Smooth muscle cell (in vitro differentiated cells): ENCODE data around the gene UBE3C. TPM values are rescaled to one million over a fixed set of nuclear protein-coding genes. Genes with fewer than 3 reads are reported as not detected.

Experiments
- DNase-seq: peaks from one replicate; lab custom pipeline; 2025; ENCODE audit not compliant: unreplicated experiment; lab: John Stamatoyannopoulos, UW
- H2AFZ ChIP-seq: fragments of 200-600 bp; sonication (generic); 2 replicates; pipeline ENCODE4 v1.6.0; 2016; ENCODE audit warnings: antibody characterized with exemption, low read depth, mild to moderate bottlenecking
- H3F3A ChIP-seq: fragments of 200-600 bp; sonication (generic); 2 replicates; pipeline ENCODE4 v1.6.0; 2017; ENCODE audit warnings: antibody characterized with exemption, low read depth
- H3K27ac ChIP-seq: fragments of 200-600 bp; sonication (generic); 2 replicates; pipeline ENCODE4 v1.5.1; 2016; ENCODE audit warnings: low read depth, mild to moderate bottlenecking
- H3K27me3 ChIP-seq: fragments of 200-600 bp; sonication (generic); 2 replicates; pipeline ENCODE4 v1.6.1; 2016; ENCODE audit warnings: low read depth, mild to moderate bottlenecking
- H3K36me3 ChIP-seq: fragments of 200-600 bp; sonication (generic); 2 replicates; pipeline ENCODE4 v1.5.1; 2016; ENCODE audit warnings: low read depth
- H3K4me1 ChIP-seq: fragments of 200-600 bp; sonication (generic); 2 replicates; pipeline ENCODE4 v1.5.1; 2016; ENCODE audit warnings: low read depth
- H3K4me2 ChIP-seq: fragments of 200-600 bp; sonication (generic); 2 replicates; pipeline ENCODE4 v1.6.0; 2016; ENCODE audit warnings: mild to moderate bottlenecking
- H3K4me3 ChIP-seq: fragments of 200-600 bp; sonication (generic); 2 replicates; pipeline ENCODE4 v1.5.1; 2016; ENCODE audit warnings: mild to moderate bottlenecking
- H3K79me2 ChIP-seq: fragments of 200-600 bp; sonication (generic); 2 replicates; pipeline ENCODE4 v1.6.0; 2016; ENCODE audit warnings: low read depth, mild to moderate bottlenecking
- H3K9ac ChIP-seq: fragments of 200-600 bp; sonication (generic); 2 replicates; pipeline ENCODE4 v1.6.0; 2016; ENCODE audit warnings: low read depth
- H3K9me3 ChIP-seq: fragments of 200-600 bp; sonication (generic); replicated peaks from 2 replicates; pipeline ENCODE4 v1.5.1; 2016; ENCODE audit warnings: low read depth
- H4K20me1 ChIP-seq: fragments of 200-600 bp; sonication (generic); 2 replicates; pipeline ENCODE4 v1.6.0; 2016; ENCODE audit warnings: low read depth
- WGBS: methylation state at CpG from one replicate; pipeline ENCODE4 v1.1.7; 2016; ENCODE audit warnings: low lambda C conversion rate; 5-methylcytosine and 5-hydroxymethylcytosine counted together
- polyA plus RNA-seq: library from polyadenylated mRNA; unstranded; fragments of >200 nt; fragmentation: Nextera tagmentation; extraction: Ambion mirVana; gene quantifications from 2 replicates; pipeline ENCODE4 v1.2.1, GENCODE V29; 2016
- total RNA-seq: library from RNA; depleted of rRNA; stranded (reverse); fragments of >200 nt; gene quantifications from 2 replicates; pipeline ENCODE4 v1.2.3, GENCODE V29; 2014
- TF ChIP-seq, protein P1 (sequence below): fragments of 200-600 bp; sonication (generic); IDR thresholded peaks from 2 replicates; pipeline ENCODE4 v1.5.1; 2017; ENCODE audit warnings: borderline replicate concordance, mild to moderate bottlenecking, antibody characterized with exemption; ENCODE audit not compliant: insufficient read depth, poor library complexity, severe bottlenecking

Gene UBE3C
- total and polyA plus RNA-seq, 2 experiments from 2014 or later = 16.3 to 43.1 TPM

DNA sequence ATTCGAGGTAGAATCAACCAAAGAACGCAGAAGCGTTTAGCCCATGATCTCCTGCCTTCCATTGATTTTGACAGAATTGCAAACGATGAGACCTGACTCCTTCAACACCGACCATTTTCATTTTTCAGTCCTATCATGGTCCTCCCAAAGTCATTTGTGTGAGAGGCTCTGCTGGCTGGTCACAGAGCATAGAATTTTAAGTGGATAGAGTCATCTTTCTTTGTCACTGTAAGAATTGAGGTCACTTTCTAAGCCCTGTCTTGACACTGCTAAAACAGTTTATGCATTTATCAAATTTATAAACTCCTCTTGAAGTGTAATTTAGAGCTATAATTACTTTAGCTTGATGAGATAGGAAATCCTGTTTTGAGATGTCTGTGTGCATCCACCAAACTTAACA is 72.0 kb downstream of the UBE3C start:
- H3K27ac ChIP-seq = no peak overlapping the region
- 100% methylated on average over 5 of the region's 5 CpGs for WGBS
- no peak for DNase-seq
- H3K9me3 ChIP-seq = no peaks in the 10 kb centered on the region
- TF ChIP-seq, protein P1, sequence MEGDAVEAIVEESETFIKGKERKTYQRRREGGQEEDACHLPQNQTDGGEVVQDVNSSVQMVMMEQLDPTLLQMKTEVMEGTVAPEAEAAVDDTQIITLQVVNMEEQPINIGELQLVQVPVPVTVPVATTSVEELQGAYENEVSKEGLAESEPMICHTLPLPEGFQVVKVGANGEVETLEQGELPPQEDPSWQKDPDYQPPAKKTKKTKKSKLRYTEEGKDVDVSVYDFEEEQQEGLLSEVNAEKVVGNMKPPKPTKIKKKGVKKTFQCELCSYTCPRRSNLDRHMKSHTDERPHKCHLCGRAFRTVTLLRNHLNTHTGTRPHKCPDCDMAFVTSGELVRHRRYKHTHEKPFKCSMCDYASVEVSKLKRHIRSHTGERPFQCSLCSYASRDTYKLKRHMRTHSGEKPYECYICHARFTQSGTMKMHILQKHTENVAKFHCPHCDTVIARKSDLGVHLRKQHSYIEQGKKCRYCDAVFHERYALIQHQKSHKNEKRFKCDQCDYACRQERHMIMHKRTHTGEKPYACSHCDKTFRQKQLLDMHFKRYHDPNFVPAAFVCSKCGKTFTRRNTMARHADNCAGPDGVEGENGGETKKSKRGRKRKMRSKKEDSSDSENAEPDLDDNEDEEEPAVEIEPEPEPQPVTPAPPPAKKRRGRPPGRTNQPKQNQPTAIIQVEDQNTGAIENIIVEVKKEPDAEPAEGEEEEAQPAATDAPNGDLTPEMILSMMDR = no peak
- H3K36me3 ChIP-seq = peaks cover 10% of the 10 kb centered on the region
- H3K4me3 ChIP-seq = no peak overlapping the region
- no peaks in the 10 kb centered on the region for H3K4me1 ChIP-seq
- no peaks in the 10 kb centered on the region for H3F3A ChIP-seq
- no peaks in the 10 kb centered on the region for H3K27me3 ChIP-seq
- H3K4me2 ChIP-seq = no peak overlapping the region
- no peaks in the 10 kb centered on the region for H3K79me2 ChIP-seq
- peaks cover 15% of the 10 kb centered on the region for H4K20me1 ChIP-seq
- no peak overlapping the region for H2AFZ ChIP-seq
- H3K9ac ChIP-seq = no peak overlapping the region

DNA sequence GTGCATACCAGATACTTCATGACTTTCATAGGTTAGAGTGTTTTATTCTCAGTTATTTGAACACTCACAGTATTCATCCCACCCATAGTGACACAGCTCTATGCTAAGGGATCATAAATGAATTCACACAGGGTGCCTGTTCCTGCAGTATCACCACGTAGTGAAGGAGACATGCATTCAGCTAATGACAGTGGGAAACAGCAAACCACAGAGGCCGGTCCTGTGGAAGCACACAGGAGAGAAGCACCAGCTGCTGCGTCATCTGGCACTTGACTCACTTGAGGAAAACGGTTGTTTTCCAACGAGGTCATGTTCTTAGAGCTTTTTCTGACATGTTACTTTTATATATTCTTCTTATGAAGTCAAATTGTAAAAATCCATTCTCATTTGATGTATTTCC is 73.0 kb downstream of the UBE3C start:
- no peaks in the 10 kb centered on the region for H3K79me2 ChIP-seq
- no peak for DNase-seq
- TF ChIP-seq, protein P1 = no peak
- peaks cover 10% of the 10 kb centered on the region for H3K36me3 ChIP-seq
- no peaks in the 10 kb centered on the region for H3K9me3 ChIP-seq
- H2AFZ ChIP-seq = no peak overlapping the region
- no peak overlapping the region for H3K9ac ChIP-seq
- H3K4me3 ChIP-seq = no peak overlapping the region
- no peaks in the 10 kb centered on the region for H3F3A ChIP-seq
- no peaks in the 10 kb centered on the region for H3K4me1 ChIP-seq
- H3K27ac ChIP-seq = peak overlapping the region; percentile 6
- H4K20me1 ChIP-seq = peaks cover 15% of the 10 kb centered on the region
- no peak overlapping the region for H3K4me2 ChIP-seq
- 75% methylated on average over 5 of the region's 5 CpGs for WGBS
- H3K27me3 ChIP-seq = no peaks in the 10 kb centered on the region

DNA sequence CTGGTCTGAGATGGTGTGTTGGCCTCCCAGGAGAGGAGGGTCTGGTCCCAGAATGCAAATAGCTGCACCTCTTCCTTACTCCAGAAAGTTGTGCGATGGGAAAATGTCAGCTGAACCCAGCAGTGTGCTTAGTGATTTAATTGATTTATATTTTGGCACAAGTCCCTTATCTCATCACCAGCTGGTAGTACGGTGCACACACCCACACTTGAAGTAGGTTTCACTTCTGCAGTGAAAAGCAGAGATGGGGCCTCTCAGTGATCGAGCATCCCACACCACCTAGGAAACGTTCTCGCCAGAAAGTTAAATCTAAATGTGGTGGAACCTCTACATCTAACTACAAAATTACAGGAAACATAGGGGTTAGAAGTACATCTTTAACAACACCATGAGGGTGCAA is 80.4 kb downstream of the UBE3C start:
- TF ChIP-seq, protein P1 = no peak
- Histone ChIP-seq H3K9me3 (no peaks in the 10 kb centered on the region), H3F3A (no peaks in the 10 kb centered on the region), H3K4me1 (no peaks in the 10 kb centered on the region), H2AFZ (no peak overlapping the region), H3K36me3 (no peaks in the 10 kb centered on the region), H3K9ac (no peak overlapping the region), H3K4me2 (no peak overlapping the region), H3K27ac (no peak overlapping the region), H4K20me1 (no peaks in the 10 kb centered on the region), H3K27me3 (no peaks in the 10 kb centered on the region), H3K4me3 (no peak overlapping the region), H3K79me2 (no peaks in the 10 kb centered on the region)
- no peak for DNase-seq
- WGBS = 98% methylated on average over 5 of the region's 5 CpGs

DNA sequence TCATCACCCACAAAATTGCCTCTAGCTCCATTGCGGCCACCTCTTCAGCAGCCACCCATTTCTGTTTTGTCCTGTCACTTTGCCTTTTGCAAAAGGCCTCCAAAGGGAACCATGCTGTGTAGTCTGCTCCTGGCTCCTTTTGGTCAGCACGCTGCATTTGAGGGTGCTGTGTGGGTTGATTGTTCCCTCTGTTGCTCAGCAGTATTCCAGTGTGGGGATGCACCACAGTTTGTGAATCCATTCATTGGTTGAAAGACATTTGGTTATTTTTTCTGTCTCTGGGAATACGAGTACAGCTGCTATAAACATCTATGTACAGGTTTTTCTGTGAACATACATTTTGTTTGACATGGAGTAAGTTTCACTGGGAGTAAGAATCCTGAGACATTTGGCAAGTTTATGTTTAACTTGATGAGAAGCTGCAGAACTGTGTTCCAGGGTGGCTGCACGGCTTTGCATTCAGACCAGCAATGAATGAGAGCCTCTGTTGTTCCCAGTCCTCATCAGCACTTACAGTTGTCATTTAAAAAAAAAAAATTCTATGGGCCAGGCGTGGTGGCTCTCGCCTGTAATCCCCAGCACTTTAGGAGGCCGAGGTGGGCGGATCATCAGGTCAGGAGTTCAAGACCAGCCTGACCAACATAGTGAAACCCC is 82.3 kb downstream of the UBE3C start:
- H3K27me3 ChIP-seq = no peaks in the 10 kb centered on the region
- no peaks in the 10 kb centered on the region for H3K79me2 ChIP-seq
- H3K9me3 ChIP-seq = no peaks in the 10 kb centered on the region
- no peak overlapping the region for H3K4me2 ChIP-seq
- TF ChIP-seq, protein P1 = no peak
- no peaks in the 10 kb centered on the region for H4K20me1 ChIP-seq
- H3K36me3 ChIP-seq = peaks cover 5% of the 10 kb centered on the region
- no peaks in the 10 kb centered on the region for H3K4me1 ChIP-seq
- H2AFZ ChIP-seq = no peak overlapping the region
- WGBS = 98% methylated on average over 8 of the region's 8 CpGs
- DNase-seq = no peak
- no peak overlapping the region for H3K9ac ChIP-seq
- no peak overlapping the region for H3K27ac ChIP-seq
- no peaks in the 10 kb centered on the region for H3F3A ChIP-seq
- no peak overlapping the region for H3K4me3 ChIP-seq
